ENCODE results near the gene PLIN5.

GRCh38 chr19:4473011-4473762, 61.8 kb downstream of the PLIN5 start:
- TF ChIP-seq, protein P1, sequence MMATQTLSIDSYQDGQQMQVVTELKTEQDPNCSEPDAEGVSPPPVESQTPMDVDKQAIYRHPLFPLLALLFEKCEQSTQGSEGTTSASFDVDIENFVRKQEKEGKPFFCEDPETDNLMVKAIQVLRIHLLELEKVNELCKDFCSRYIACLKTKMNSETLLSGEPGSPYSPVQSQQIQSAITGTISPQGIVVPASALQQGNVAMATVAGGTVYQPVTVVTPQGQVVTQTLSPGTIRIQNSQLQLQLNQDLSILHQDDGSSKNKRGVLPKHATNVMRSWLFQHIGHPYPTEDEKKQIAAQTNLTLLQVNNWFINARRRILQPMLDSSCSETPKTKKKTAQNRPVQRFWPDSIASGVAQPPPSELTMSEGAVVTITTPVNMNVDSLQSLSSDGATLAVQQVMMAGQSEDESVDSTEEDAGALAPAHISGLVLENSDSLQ (IDR thresholded peaks at IDR 0.05), result no peak
- no peak for TF ChIP-seq BHLHE40 (IDR thresholded peaks at IDR 0.05; ENCODE audit: borderline replicate concordance)
- no peak for TF ChIP-seq FOXM1 (IDR thresholded peaks at IDR 0.05; ENCODE audit: borderline replicate concordance)

All from HEK293T (cell line).